HG03135 (cell line): ENCODE results near the gene SEC24C.

Experiments
- ATAC-seq: cut with Tn5 transposase; IDR thresholded peaks from one replicate; pipeline ENCODE4 v1.9.1; 2021; ENCODE audit warnings: mild to moderate bottlenecking, moderate library complexity; ENCODE audit not compliant: unreplicated experiment

Gene SEC24C

GRCh38 chr10:73809061-73809818 is 65.1 kb downstream of the SEC24C start:
- no peak for ATAC-seq

- no peak for ATAC-seq
Observed at GRCh38 chr10:73810358-73810734, 66.2 kb downstream of the SEC24C start.

- peak; percentile 30 for ATAC-seq
Observed at GRCh38 chr10:73810735-73811465, 66.7 kb downstream of the SEC24C start.

- ATAC-seq, result no peak
Observed at GRCh38 chr10:73812657-73813056, 68.5 kb downstream of the SEC24C start.

- ATAC-seq, result no peak
Observed at GRCh38 chr10:73813333-73813732, 69.2 kb downstream of the SEC24C start.

GRCh38 chr10:73814276-73814895 is 70.2 kb downstream of the SEC24C start:
- no peak for ATAC-seq

- no peak for ATAC-seq
Observed at GRCh38 chr10:73814896-73815718, 70.9 kb downstream of the SEC24C start.

GRCh38 chr10:73815719-73816030 is 71.5 kb downstream of the SEC24C start:
- no peak for ATAC-seq

GRCh38 chr10:73816917-73817729 is 73.0 kb downstream of the SEC24C start:
- no peak for ATAC-seq

GRCh38 chr10:73817826-73818225 is 73.7 kb downstream of the SEC24C start:
- ATAC-seq, result no peak

- no peak for ATAC-seq
Observed at GRCh38 chr10:73818402-73818801, 74.2 kb downstream of the SEC24C start.

GRCh38 chr10:73819081-73819480 is 74.9 kb downstream of the SEC24C start:
- ATAC-seq, result no peak

GRCh38 chr10:73819513-73820093 is 75.4 kb downstream of the SEC24C start:
- ATAC-seq, result no peak
